SK-N-SH (cell line): ENCODE results near the gene JMJD8. TPM values are rescaled to one million over a fixed set of nuclear protein-coding genes. Genes with fewer than 3 reads are reported as not detected.

ENCODE experiments used
- CTCF ChIA-PET: fragments of 300-600, 350-600 bp; formaldehyde crosslinking; extraction: SDS; loops from one replicate; lab custom pipeline; 2021; lab: Yijun Ruan, JAX
- POLR2A ChIA-PET: fragments of 350-600 bp; sonication (Branson Sonifier 250); formaldehyde crosslinking; extraction: SDS; loops from one replicate; lab custom pipeline; 2020; ENCODE audit warnings: antibody characterized with exemption, inconsistent platforms; lab: Yijun Ruan, JAX
- DNase-seq: peaks from one replicate; pipeline ENCODE4 v3.0.0; 2012
- H2AFZ ChIP-seq: fragments of 200-600 bp; sonication (generic); 2 replicates; pipeline ENCODE4 v1.8.1; 2016; ENCODE audit warnings: antibody characterized with exemption, mild to moderate bottlenecking, low read depth
- H3F3A ChIP-seq: fragments of 200-600 bp; sonication (generic); replicated peaks from 2 replicates; pipeline ENCODE3; 2016; ENCODE audit warnings: antibody characterized with exemption, mild to moderate bottlenecking; ENCODE audit not compliant: insufficient read depth
- H3K27ac ChIP-seq, 2 experiments: fragments of 200-500 bp in 1 of 2; fragments of 200-600 bp in 1 of 2; sonication (Bioruptor generic) in 1 of 2; sonication (generic), shearing (Covaris generic) in 1 of 2; 2 replicates each; pipeline versions ENCODE4 v1.5.1 to v1.6.1; 2014 to 2016; ENCODE audit warnings: low read depth in 2 of 2, inconsistent platforms in 1 of 2, low read length in 1 of 2, mild to moderate bottlenecking in 1 of 2, mixed read lengths in 1 of 2
- H3K27me3 ChIP-seq: fragments of 200-600 bp; sonication (generic), shearing (Covaris generic); 2 replicates; pipeline ENCODE4 v1.6.1; 2016; ENCODE audit warnings: mixed run types; ENCODE audit not compliant: insufficient read depth
- H3K36me3 ChIP-seq, 2 experiments: fragments of 200-500 bp in 1 of 2; fragments of 200-600 bp in 1 of 2; sonication (Bioruptor generic) in 1 of 2; sonication (generic) in 1 of 2; replicated peaks in 1 of 2; 2 replicates each; pipeline versions ENCODE3 to v1.5.1; 2014 to 2016; ENCODE audit warnings: low read length in 1 of 2, mild to moderate bottlenecking in 1 of 2; ENCODE audit not compliant: insufficient read depth in 2 of 2, control insufficient read depth in 1 of 2
- H3K4me1 ChIP-seq, 2 experiments: fragments of 200-500 bp in 1 of 2; fragments of 200-600 bp in 1 of 2; sonication (Bioruptor generic) in 1 of 2; sonication (generic), shearing (Covaris generic) in 1 of 2; 2 replicates each; pipeline versions ENCODE4 v1.5.1 to v1.6.1; 2014 to 2016; ENCODE audit warnings: low read depth in 1 of 2, low read length in 1 of 2, mixed run types in 1 of 2; ENCODE audit not compliant: insufficient read depth in 2 of 2, control insufficient read depth in 1 of 2
- H3K4me2 ChIP-seq: fragments of 200-600 bp; sonication (generic), shearing (Covaris generic); 2 replicates; pipeline ENCODE4 v1.6.1; 2017; ENCODE audit warnings: mixed run types
- H3K4me3 ChIP-seq, 2 experiments: fragments of 200-500 bp in 1 of 2; fragments of 200-600 bp in 1 of 2; sonication (Bioruptor generic) in 1 of 2; sonication (generic), shearing (Covaris generic) in 1 of 2; 2 replicates each; pipeline versions ENCODE4 v1.5.1 to v1.8.1; 2014 to 2016; ENCODE audit warnings: low read depth in 2 of 2, inconsistent platforms in 1 of 2, low read length in 1 of 2, mild to moderate bottlenecking in 1 of 2, mixed read lengths in 1 of 2, moderate library complexity in 1 of 2
- H3K79me2 ChIP-seq: fragments of 200-600 bp; sonication (generic); 2 replicates; pipeline ENCODE4 v1.8.1; 2017; ENCODE audit warnings: mild to moderate bottlenecking; ENCODE audit not compliant: insufficient read depth
- H3K9ac ChIP-seq: fragments of 200-600 bp; sonication (generic); 2 replicates; pipeline ENCODE4 v1.6.1; 2017; ENCODE audit warnings: mixed run types
- H3K9me2 ChIP-seq: fragments of 200-600 bp; sonication (generic); 2 replicates; pipeline ENCODE4 v1.6.1; 2017; ENCODE audit warnings: mixed run types
- H3K9me3 ChIP-seq: fragments of 200-600 bp; sonication (generic); 2 replicates; pipeline ENCODE4 v1.6.1; 2017; ENCODE audit warnings: mixed run types, mild to moderate bottlenecking, moderate library complexity
- H4K20me1 ChIP-seq: fragments of 200-600 bp; sonication (generic); 2 replicates; pipeline ENCODE4 v1.6.1; 2017; ENCODE audit warnings: mild to moderate bottlenecking, mixed run types; ENCODE audit not compliant: insufficient read depth
- ELF1 ChIP-seq: IDR thresholded peaks from 2 replicates; pipeline ENCODE4 v1.4.0; 2012
- FOSL2 ChIP-seq: IDR thresholded peaks from 2 replicates; pipeline ENCODE4 v1.4.0; 2012; ENCODE audit warnings: low read depth, mild to moderate bottlenecking, moderate library complexity, borderline replicate concordance
- FOXM1 ChIP-seq: IDR thresholded peaks from 2 replicates; pipeline ENCODE4 v1.4.0; 2012; ENCODE audit warnings: low read depth, mild to moderate bottlenecking
- GATA2 ChIP-seq: sonication (generic); formaldehyde crosslinking; IDR thresholded peaks from 2 replicates; pipeline ENCODE4 v1.5.0; 2020; ENCODE audit warnings: mild to moderate bottlenecking, missing genetic modification reagents
- JUND ChIP-seq: IDR thresholded peaks from 2 replicates; pipeline ENCODE4 v1.4.0; 2012
- MEF2A ChIP-seq: IDR thresholded peaks from 2 replicates; pipeline ENCODE4 v1.4.0; 2012; ENCODE audit warnings: low read depth, borderline replicate concordance
- NFIC ChIP-seq: IDR thresholded peaks from 2 replicates; pipeline ENCODE4 v1.4.0; 2012; ENCODE audit warnings: borderline replicate concordance
- NRF1 ChIP-seq: IDR thresholded peaks from 2 replicates; pipeline ENCODE4 v1.6.1; 2012; ENCODE audit warnings: low read depth, mild to moderate bottlenecking, low read length
- POLR2AphosphoS5 ChIP-seq: IDR thresholded peaks from 2 replicates; pipeline ENCODE4 v1.6.1; 2012; ENCODE audit warnings: low read depth, low read length
- RXRA ChIP-seq: IDR thresholded peaks from 2 replicates; pipeline ENCODE4 v1.4.0; 2012; ENCODE audit warnings: low read depth, mild to moderate bottlenecking, borderline replicate concordance
- SIN3A ChIP-seq: IDR thresholded peaks from 2 replicates; pipeline ENCODE4 v1.6.1; 2012; ENCODE audit warnings: low read depth, mild to moderate bottlenecking, low read length, moderate library complexity, borderline replicate concordance
- SMC3 ChIP-seq: IDR thresholded peaks from 2 replicates; pipeline ENCODE4 v1.6.1; 2012; ENCODE audit warnings: low read depth, low read length, improper control_type of control experiment
- WGBS: methylation state at CpG from one replicate; pipeline ENCODE4 v1.1.6; 2017; ENCODE audit warnings: low lambda C conversion rate; 5-methylcytosine and 5-hydroxymethylcytosine counted together
- polyA plus RNA-seq, 3 experiments: library from polyadenylated mRNA; depleted of rRNA; stranded (reverse); fragments of >200 nt; gene quantifications; 2 replicates each; pipeline ENCODE4 v1.2.3, GENCODE V29; 2012
- TF ChIP-seq, protein P1 (sequence below): IDR thresholded peaks from 2 replicates; pipeline ENCODE4 v1.4.0; 2012; ENCODE audit warnings: low read depth
- TF ChIP-seq, protein P2 (sequence below): IDR thresholded peaks from 2 replicates; pipeline ENCODE4 v1.4.0; 2012; ENCODE audit warnings: low read depth, borderline replicate concordance

Gene JMJD8
- polyA plus RNA-seq, 1 of the 3 experiments (the other 2 are of a cell fraction), result 67.0 TPM

DNA sequence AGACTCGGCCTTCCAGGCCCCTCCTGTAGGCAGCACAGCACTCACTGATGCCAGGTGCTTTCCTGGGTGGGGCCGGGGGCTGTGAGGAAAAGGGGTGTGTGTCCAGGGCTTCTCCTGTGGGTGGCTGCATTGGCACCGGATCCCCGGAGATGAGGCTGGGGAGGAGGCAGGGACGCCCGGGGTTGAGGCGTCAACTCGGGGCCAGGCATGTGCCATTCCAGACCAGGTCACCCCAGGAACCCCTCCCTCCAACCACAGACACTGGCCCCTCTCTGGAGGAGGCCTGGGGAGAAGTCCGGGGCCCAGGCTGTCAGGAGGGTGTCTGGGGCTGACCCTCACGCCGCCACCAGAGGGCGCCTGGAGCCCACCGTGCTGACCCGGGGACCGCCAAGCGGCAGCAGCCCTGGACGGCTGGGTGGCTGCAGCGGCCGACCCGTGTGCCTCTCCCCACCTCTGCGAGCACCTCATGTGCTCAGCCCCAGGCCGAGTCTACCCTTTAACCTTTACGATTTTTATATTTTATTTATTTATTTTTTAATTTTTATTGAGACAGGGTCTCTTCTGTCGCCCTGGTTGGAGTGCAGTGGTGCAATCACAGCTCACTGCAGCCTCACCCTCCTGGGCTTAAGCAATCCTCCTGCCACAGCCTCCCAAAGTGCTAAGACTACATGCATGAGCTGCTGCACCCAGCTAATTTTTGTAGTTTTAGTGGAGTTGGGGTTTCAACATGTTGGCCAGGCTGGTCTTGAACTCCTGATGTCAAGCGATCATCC lies 27.6 kb upstream of the JMJD8 start (continued):
- TF ChIP-seq SMC3 (peak; percentile 82), SIN3A (peak; percentile 61; the same call in 1 of the 2 replicates), RXRA (no peak), FOXM1 (no peak), MEF2A (no peak), NFIC (no peak), GATA2 (CRISPR knock-in tag) (no peak), JUND (no peak), FOSL2 (no peak), NRF1 (no peak)
- TF ChIP-seq, protein P1, sequence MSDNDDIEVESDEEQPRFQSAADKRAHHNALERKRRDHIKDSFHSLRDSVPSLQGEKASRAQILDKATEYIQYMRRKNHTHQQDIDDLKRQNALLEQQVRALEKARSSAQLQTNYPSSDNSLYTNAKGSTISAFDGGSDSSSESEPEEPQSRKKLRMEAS, result no peak
- TF ChIP-seq, protein P2, sequence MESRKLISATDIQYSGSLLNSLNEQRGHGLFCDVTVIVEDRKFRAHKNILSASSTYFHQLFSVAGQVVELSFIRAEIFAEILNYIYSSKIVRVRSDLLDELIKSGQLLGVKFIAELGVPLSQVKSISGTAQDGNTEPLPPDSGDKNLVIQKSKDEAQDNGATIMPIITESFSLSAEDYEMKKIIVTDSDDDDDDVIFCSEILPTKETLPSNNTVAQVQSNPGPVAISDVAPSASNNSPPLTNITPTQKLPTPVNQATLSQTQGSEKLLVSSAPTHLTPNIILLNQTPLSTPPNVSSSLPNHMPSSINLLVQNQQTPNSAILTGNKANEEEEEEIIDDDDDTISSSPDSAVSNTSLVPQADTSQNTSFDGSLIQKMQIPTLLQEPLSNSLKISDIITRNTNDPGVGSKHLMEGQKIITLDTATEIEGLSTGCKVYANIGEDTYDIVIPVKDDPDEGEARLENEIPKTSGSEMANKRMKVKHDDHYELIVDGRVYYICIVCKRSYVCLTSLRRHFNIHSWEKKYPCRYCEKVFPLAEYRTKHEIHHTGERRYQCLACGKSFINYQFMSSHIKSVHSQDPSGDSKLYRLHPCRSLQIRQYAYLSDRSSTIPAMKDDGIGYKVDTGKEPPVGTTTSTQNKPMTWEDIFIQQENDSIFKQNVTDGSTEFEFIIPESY, result no peak

DNA sequence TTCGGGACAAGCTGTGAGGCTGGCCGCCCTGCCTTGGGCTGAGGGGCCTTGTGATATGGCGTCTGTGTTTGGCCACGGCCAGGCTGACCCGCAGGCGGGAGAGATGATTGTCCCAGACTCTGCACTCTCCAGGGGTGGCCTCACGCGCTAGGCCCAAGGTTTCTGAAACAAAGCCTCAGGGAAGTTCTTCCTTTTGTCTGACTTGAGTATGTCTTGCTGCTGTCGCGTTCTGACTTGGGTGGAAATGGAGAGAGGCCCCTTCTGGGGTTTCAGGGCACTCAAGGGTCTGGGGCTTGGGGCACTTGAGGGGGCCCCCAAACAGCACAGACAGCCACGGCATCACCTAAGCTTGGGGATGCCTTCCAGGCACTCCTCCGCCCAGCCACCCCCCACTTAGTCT lies 26.9 kb upstream of the JMJD8 start:
- H3K79me2 ChIP-seq, result 0 out of 2 replicates have a peak, but pooled peaks cover 2% of the 10 kb centered on the region
- peak overlapping the region; percentile 47; the same call in 1 of the 2 replicates for H3K4me2 ChIP-seq
- no peaks in the 10 kb centered on the region for H3K9me2 ChIP-seq
- DNase-seq, result no peak
- H3K9ac ChIP-seq, result no peak overlapping the region
- ChIA-PET POLR2A (no interaction called here), CTCF (interaction anchor here (0.9 to 22.4 kb wide), 9 partner anchors 9 to 392 kb away, joined by 4 to 358 read pairs (median 6); partner anchors contain the start of genes ANTKMT, CCDC78, CIAO3 and HAGHL)
- 80% methylated on average over 5 of the region's 12 CpGs for WGBS
- peaks cover 23 to 42% of the 10 kb centered on the region in 2 experiments; a peak in 2 of 4 replicates for H3K4me1 ChIP-seq
- H3K27me3 ChIP-seq, result no peaks in the 10 kb centered on the region
- H3K9me3 ChIP-seq, result no peaks in the 10 kb centered on the region
- no peak overlapping the region for H3K27ac ChIP-seq
- H3F3A ChIP-seq, result peaks cover 30% of the 10 kb centered on the region
- no peak for TF ChIP-seq POLR2AphosphoS5
- TF ChIP-seq ELF1, result no peak
- TF ChIP-seq JUND, result no peak
- H3K4me3 ChIP-seq, result no peak overlapping the region
- no peaks in the 10 kb centered on the region for H4K20me1 ChIP-seq
- H3K36me3 ChIP-seq, result no peaks in the 10 kb centered on the region
- H2AFZ ChIP-seq, result no peak overlapping the region
